Loucy (cell line): ENCODE measurements around the gene OXCT2.

Source experiments
- CTCF ChIP-seq: fragments of 200-600 bp; sonication (generic); conservative IDR thresholded peaks from 2 replicates; pipeline ENCODE4 v1.5.1; 2014; ENCODE audit warnings: mild to moderate bottlenecking, antibody characterized with exemption, low read length
- EZH2phosphoT487 ChIP-seq: fragments of 200-600 bp; IDR thresholded peaks from 2 replicates; pipeline ENCODE4 v1.6.1; 2018; ENCODE audit warnings: antibody characterized with exemption, mild to moderate bottlenecking, moderate library complexity, borderline replicate concordance

GRCh38 chr1:39787468-39787867 is 16.3 kb upstream of the OXCT2 start:
- TF ChIP-seq CTCF (no peak), EZH2phosphoT487 (no peak)
